Forelimb muscle (tissue), 1 donor: ENCODE results near the gene ZFP90. TPM values are rescaled to one million over a fixed set of nuclear protein-coding genes. Genes with fewer than 3 reads are reported as not detected.

ENCODE experiments used
- DNase-seq: peaks from one replicate; pipeline ENCODE4 v3.0.0-alpha.2; 2013; ENCODE audit warnings: low read depth
- polyA plus RNA-seq: library from polyadenylated mRNA; unstranded; fragments of 120-200 nt; gene quantifications from one replicate; pipeline ENCODE4 v1.2.1, GENCODE V29; 2013; ENCODE audit not compliant: insufficient read length

The ZFP90 gene
- polyA plus RNA-seq, 1 donor, result 18.6 TPM

DNA sequence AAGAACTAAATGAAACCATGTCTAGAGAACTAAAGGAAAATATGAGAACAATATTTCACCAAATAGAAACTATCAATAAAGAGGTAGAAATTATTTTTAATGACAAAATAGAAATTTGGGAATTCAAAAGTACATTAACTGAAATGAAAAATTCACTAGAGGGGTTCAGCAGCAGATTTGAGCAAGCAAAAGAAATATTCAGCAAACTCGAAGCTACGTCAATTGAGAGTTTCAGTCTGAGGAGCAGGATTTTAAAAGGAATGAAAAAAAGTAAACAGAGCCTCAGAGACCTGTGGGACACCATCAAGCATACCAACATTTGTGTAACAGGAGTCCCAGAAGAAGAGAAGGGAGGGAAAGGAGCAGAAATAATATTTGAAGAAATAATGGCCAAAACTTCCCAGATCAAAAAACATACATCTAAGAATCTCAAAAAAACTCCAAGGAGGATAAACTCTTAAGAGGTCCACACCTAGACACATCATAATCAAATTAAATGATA lies 38.3 kb downstream of the ZFP90 start:
- DNase-seq, result no peak

DNA sequence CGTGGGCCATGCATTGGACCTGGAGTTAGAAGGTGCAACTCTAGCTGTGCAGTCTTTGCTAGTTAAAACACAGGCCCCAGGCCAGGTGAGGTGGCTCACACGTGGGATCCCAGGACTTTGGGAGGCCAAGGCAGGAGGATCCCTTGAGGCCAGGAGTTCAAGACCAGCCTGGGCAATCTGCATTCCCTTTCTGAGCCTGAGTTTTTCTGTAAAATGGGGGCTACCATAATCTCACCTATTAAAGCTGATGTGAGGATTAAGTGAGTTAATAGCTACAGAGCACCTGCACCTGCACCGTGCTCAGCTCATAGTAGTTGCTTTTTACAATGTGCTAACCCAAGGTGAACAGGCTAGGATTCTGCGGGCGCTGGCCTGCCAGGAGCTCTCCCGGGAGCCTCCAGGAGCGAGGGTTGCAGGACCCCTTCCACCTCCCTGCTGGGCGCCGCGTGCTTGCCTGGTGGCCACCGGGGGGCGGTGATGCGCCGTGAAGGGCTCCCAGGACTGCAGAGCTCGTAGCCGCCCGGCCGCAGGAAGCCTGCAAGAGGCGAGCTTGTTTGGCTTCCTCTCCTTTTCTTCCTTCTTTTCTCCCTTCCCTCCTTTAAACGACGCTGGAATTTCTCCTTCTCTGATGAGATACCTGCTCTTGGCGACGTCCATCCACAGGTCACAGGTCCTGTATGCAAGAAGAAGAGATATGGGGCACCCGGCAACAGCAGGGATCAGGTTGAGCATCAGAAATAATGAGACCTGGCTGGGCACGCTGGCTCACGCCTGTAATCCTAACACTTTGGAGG lies 51.3 kb downstream of the ZFP90 start:
- DNase-seq, result no peak

GRCh38 chr16:68592466-68593337 lies 53.6 kb downstream of the ZFP90 start:
- no peak for DNase-seq

GRCh38 chr16:68596266-68596665 lies 57.2 kb downstream of the ZFP90 start:
- DNase-seq, result no peak

GRCh38 chr16:68599586-68599985 lies 60.5 kb downstream of the ZFP90 start:
- DNase-seq, result no peak

DNA sequence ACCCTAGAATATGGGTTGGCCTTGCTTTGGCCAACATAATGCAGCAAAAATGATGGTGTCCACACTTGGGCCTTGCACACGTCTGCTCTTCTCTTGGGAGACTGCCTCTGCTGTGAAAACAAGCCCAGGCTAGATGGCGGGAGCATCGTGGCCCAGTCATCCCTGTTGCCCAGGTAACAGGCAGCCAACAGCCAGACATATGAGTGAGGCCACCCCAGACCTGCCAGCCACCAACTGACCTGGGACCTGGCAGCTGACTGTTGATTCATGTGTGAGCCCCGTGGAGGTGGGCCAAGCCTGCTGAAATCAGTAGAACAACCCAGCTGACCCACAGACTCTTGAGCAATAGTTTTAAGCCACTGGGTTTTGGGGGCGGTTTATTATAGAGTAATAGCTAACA lies 66.7 kb downstream of the ZFP90 start:
- no peak for DNase-seq

GRCh38 chr16:68607443-68607842 lies 68.4 kb downstream of the ZFP90 start:
- no peak for DNase-seq

DNA sequence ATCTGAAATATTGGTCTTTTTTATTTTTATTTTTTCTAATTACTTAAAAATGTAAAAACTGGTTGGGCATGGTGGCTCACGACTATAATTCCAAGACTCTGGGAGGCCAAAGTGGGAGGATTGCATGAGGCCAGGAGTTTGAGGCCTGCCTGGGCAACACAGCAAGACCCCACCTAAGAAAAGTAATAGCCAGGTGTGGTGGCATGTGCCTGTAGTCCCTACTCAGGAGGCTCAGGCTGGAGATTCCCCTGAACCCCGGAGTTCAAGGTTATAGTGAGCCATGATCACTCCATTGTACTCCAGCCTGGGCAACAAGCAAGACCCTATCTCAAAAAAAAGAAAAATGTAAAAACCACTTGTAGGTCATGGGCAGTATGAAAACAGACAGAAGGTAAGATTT lies 69.2 kb downstream of the ZFP90 start:
- DNase-seq, result no peak

DNA sequence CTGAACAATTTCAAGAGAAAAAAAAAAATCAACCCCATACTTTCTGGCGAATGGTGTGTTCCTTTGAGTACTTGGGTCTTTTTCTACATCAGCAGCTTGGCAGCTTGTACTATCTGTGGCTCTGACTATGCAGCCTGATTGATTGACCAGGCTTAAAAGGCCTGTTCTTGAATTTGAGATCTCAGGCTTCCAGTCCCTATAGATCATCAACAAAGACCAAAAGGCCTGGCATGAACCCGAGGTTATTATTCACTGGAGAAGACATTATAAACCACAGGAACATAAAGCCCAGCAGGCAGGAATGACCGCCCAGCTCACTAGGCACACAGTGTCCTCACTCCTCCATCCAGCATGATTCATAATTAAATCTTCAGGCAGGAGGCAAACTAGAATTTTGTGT lies 73.9 kb downstream of the ZFP90 start:
- DNase-seq, result no peak

- no peak for DNase-seq
These were observed 78.6 kb downstream of the ZFP90 start for GRCh38 chr16:68617734-68618133.

Other genes with a start within 250 kb of the ZFP90 start
- gene SLC7A6OS, start 228.3 kb upstream of the ZFP90 start, polyA plus RNA-seq, result 17.5 TPM
- gene PRMT7, start 228.3 kb upstream of the ZFP90 start, polyA plus RNA-seq, result 39.9 TPM
- gene SMPD3, start 90.8 kb upstream of the ZFP90 start, polyA plus RNA-seq, result 1.1 TPM
- gene CDH3, start 106.0 kb downstream of the ZFP90 start, polyA plus RNA-seq, result 0.57 TPM
- 1.2 TPM for gene CDH1, start 198.0 kb downstream of the ZFP90 start, polyA plus RNA-seq